AG09309 (cell line): ENCODE measurements around the gene B4GALNT2.
"Not testable (repeated sequence)": the region's sequence is repeated elsewhere in the genome, so short reads cannot be mapped to it uniquely, and the experiment has no call there.

Experiments
- DNase-seq: peaks from one replicate; pipeline ENCODE4 v3.0.0-alpha.2; 2010; ENCODE audit warnings: low read depth
- H3K4me3 ChIP-seq: 2 replicates; pipeline ENCODE4 v1.5.1; 2011; ENCODE audit warnings: mild to moderate bottlenecking, low read depth, low read length, moderate library complexity; ENCODE audit not compliant: control insufficient read depth
- CTCF ChIP-seq: IDR thresholded peaks from 2 replicates; pipeline ENCODE4 v1.5.1; 2011; ENCODE audit warnings: mild to moderate bottlenecking, low read depth, low read length, inconsistent platforms; ENCODE audit not compliant: insufficient read depth, control insufficient read depth; ENCODE audit errors: missing control alignments

The B4GALNT2 gene

GRCh38 chr17:49130891-49131290 lies 1.7 kb upstream of the B4GALNT2 start:
- TF ChIP-seq CTCF, result no peak
- H3K4me3 ChIP-seq, result no peak overlapping the region
- DNase-seq, result no peak

GRCh38 chr17:49132317-49132698 lies 261 bp upstream of the B4GALNT2 start:
- no peak for TF ChIP-seq CTCF
- H3K4me3 ChIP-seq, result peak overlapping the region; percentile 47
- no peak for DNase-seq

- TF ChIP-seq CTCF, result no peak
- no peak for DNase-seq
- H3K4me3 ChIP-seq, result no peak overlapping the region
These were observed 3.8 kb downstream of the B4GALNT2 start for GRCh38 chr17:49136335-49136734.

GRCh38 chr17:49145654-49146053 lies 13.1 kb downstream of the B4GALNT2 start:
- DNase-seq, H3K4me3 ChIP-seq: not testable (repeated sequence)

GRCh38 chr17:49146620-49147306 lies 14.2 kb downstream of the B4GALNT2 start:
- peak; percentile 91 for DNase-seq
- no peak for TF ChIP-seq CTCF
- H3K4me3 ChIP-seq, result no peak overlapping the region

- no peak for DNase-seq
- no peak overlapping the region for H3K4me3 ChIP-seq
- TF ChIP-seq CTCF, result no peak
These were observed 15.6 kb downstream of the B4GALNT2 start for GRCh38 chr17:49148171-49148570.

- DNase-seq, result no peak
- TF ChIP-seq CTCF, result no peak
- H3K4me3 ChIP-seq, result no peak overlapping the region
These were observed 19.4 kb downstream of the B4GALNT2 start for GRCh38 chr17:49151996-49152395.
